Mucosa of stomach (tissue), 1 donor: ENCODE results near the gene ESCO1.

Experiments
- H3K27me3 ChIP-seq: one replicate; pipeline ENCODE4 v1.7.0; 2013; ENCODE audit warnings: mild to moderate bottlenecking, low read length; ENCODE audit not compliant: control insufficient read depth, insufficient read depth
- H3K36me3 ChIP-seq: one replicate; pipeline ENCODE4 v1.7.0; 2013; ENCODE audit warnings: low read length; ENCODE audit not compliant: control insufficient read depth, insufficient read depth
- H3K4me1 ChIP-seq: one replicate; pipeline ENCODE4 v1.7.0; 2013; ENCODE audit warnings: mild to moderate bottlenecking, low read length; ENCODE audit not compliant: control insufficient read depth, insufficient read depth
- H3K4me3 ChIP-seq: one replicate; pipeline ENCODE4 v1.7.0; 2013; ENCODE audit warnings: low read length
- H3K9ac ChIP-seq: one replicate; pipeline ENCODE4 v1.7.0; 2013; ENCODE audit warnings: mild to moderate bottlenecking, low read length, moderate library complexity
- H3K9me3 ChIP-seq: one replicate; pipeline ENCODE4 v1.7.0; 2013; ENCODE audit warnings: mild to moderate bottlenecking, low read length, moderate library complexity; ENCODE audit not compliant: control insufficient read depth
- donor health status: Pancreatic carcinoma.

Gene ESCO1

DNA sequence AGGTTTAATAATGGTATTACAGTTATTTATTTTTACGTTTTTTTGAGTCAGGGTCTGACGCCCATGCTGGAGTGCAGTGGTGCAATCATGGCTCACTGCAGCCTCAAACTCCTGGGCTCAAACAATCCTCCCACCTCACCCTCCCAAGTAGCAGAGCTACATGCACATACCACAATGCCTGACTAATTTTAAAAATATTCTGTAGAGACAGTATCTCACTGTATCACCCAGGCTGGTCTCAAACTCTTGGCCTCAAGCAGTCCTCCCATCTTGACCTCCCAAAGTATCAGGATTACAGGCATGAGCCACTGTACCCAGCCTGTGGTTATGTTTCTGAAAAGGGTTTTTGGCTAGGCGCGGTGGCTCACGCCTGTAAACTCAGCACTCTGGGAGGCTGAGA is 120.8 kb downstream of the ESCO1 start:
- H3K36me3 ChIP-seq: no peaks in the 10 kb centered on the region
- no peak overlapping the region for H3K4me3 ChIP-seq
- no peak overlapping the region for H3K9ac ChIP-seq
- no peaks in the 10 kb centered on the region for H3K9me3 ChIP-seq
- no peaks in the 10 kb centered on the region for H3K4me1 ChIP-seq
- no peaks in the 10 kb centered on the region for H3K27me3 ChIP-seq
